IMR-90 (cell line): ENCODE measurements around the gene MAPK1. TPM values are rescaled to one million over a fixed set of nuclear protein-coding genes. Genes with fewer than 3 reads are reported as not detected.

ENCODE experiments used
- ATAC-seq: fragments of 200-7000 bp; cut with Tn5 transposase; 2 replicates; pipeline ENCODE4 v1.9.1; 2020; ENCODE audit warnings: low read depth, mild to moderate bottlenecking, moderate library complexity
- BruUV-seq: library from RNA; stranded (reverse); fragments of 400-500 nt; replicated peaks from 2 replicates; lab custom pipeline; 2021; lab: Mats Ljungman, UMichigan
- CTCF ChIA-PET: fragments of 300-600 bp; formaldehyde crosslinking; extraction: SDS; loops from one replicate; lab custom pipeline; 2021; ENCODE audit warnings: antibody characterized with exemption; lab: Yijun Ruan, JAX
- POLR2A ChIA-PET: fragments of 300-600 bp; sonication (Branson Sonifier 250); formaldehyde crosslinking; loops from one replicate; lab custom pipeline; 2022; ENCODE audit warnings: antibody characterized with exemption; ENCODE audit not compliant: unreplicated experiment; lab: Charles Lee
- DNase-seq: peaks from one replicate; pipeline ENCODE4 v3.0.0; 2013
- H2AFZ ChIP-seq: replicated peaks from 2 replicates; pipeline ENCODE3; 2013; ENCODE audit warnings: low read length, mild to moderate bottlenecking; ENCODE audit not compliant: poor library complexity
- H2AK5ac ChIP-seq: 2 replicates; pipeline ENCODE4 v1.6.1; 2013; ENCODE audit warnings: low read depth, low read length, inconsistent platforms
- H2AK9ac ChIP-seq: replicated peaks from 2 replicates; pipeline ENCODE3; 2013; ENCODE audit warnings: mild to moderate bottlenecking, low read depth, low read length, moderate library complexity; ENCODE audit not compliant: poor library complexity
- H2BK120ac ChIP-seq: 2 replicates; pipeline ENCODE4 v1.6.1; 2013; ENCODE audit warnings: low read depth, low read length, inconsistent platforms
- H2BK15ac ChIP-seq: 3 replicates; pipeline ENCODE4 v1.6.1; 2013; ENCODE audit warnings: low read depth, low read length, inconsistent platforms
- H2BK20ac ChIP-seq: 2 replicates; pipeline ENCODE4 v1.6.1; 2013; ENCODE audit warnings: low read depth, mild to moderate bottlenecking, inconsistent platforms, low read length, moderate library complexity
- H2BK5ac ChIP-seq: 2 replicates; pipeline ENCODE4 v1.6.1; 2013; ENCODE audit warnings: mild to moderate bottlenecking, low read depth, low read length, inconsistent platforms; ENCODE audit not compliant: poor library complexity, severe bottlenecking
- H3K14ac ChIP-seq: replicated peaks from 2 replicates; pipeline ENCODE4 v1.6.1; 2013; ENCODE audit warnings: low read depth, low read length, inconsistent platforms
- H3K18ac ChIP-seq: 2 replicates; pipeline ENCODE4 v1.6.1; 2013; ENCODE audit warnings: low read depth, low read length, control low read depth
- H3K23ac ChIP-seq: 2 replicates; pipeline ENCODE4 v1.6.1; 2013; ENCODE audit warnings: low read depth, low read length, inconsistent platforms
- H3K27ac ChIP-seq: 2 replicates; pipeline ENCODE4 v1.5.1; 2013; ENCODE audit warnings: mild to moderate bottlenecking, control low read depth, low read length; ENCODE audit not compliant: insufficient read depth
- H3K27me3 ChIP-seq: 2 replicates; pipeline ENCODE4 v1.6.1; 2013; ENCODE audit warnings: low read length; ENCODE audit not compliant: control insufficient read depth, insufficient read depth
- H3K36me3 ChIP-seq: 2 replicates; pipeline ENCODE4 v1.6.1; 2013; ENCODE audit warnings: low read length, mixed read lengths; ENCODE audit not compliant: control insufficient read depth, insufficient read depth
- H3K4ac ChIP-seq: 2 replicates; pipeline ENCODE4 v1.6.1; 2013; ENCODE audit warnings: low read depth, low read length, inconsistent platforms
- H3K4me1 ChIP-seq: 2 replicates; pipeline ENCODE4 v1.6.1; 2013; ENCODE audit warnings: low read length, mixed read lengths; ENCODE audit not compliant: control insufficient read depth, insufficient read depth
- H3K4me2 ChIP-seq: 2 replicates; pipeline ENCODE4 v1.6.1; 2013; ENCODE audit warnings: low read depth, mild to moderate bottlenecking, control low read depth, low read length, moderate library complexity
- H3K4me3 ChIP-seq: 2 replicates; pipeline ENCODE4 v1.5.1; 2013; ENCODE audit warnings: low read depth, mild to moderate bottlenecking, control low read depth, low read length, moderate library complexity; ENCODE audit not compliant: insufficient read depth
- H3K56ac ChIP-seq: 2 replicates; pipeline ENCODE4 v1.6.1; 2013; ENCODE audit warnings: low read length, inconsistent platforms; ENCODE audit not compliant: insufficient read depth; ENCODE audit errors: extremely low read depth
- H3K79me1 ChIP-seq, 2 experiments: 2 replicates each; pipeline ENCODE4 v1.6.1; 2013; ENCODE audit warnings: low read length in 2 of 2, inconsistent platforms in 1 of 2, low read depth in 1 of 2
- H3K9ac ChIP-seq: 2 replicates; pipeline ENCODE4 v1.6.1; 2013; ENCODE audit warnings: low read depth, low read length, control low read depth
- H3K9me1 ChIP-seq: 2 replicates; pipeline ENCODE4 v1.6.1; 2013; ENCODE audit warnings: low read length, inconsistent platforms; ENCODE audit not compliant: insufficient read depth
- H3K9me3 ChIP-seq: 2 replicates; pipeline ENCODE4 v1.6.1; 2013; ENCODE audit warnings: low read length; ENCODE audit not compliant: control insufficient read depth, insufficient read depth
- H4K20me1 ChIP-seq: 2 replicates; pipeline ENCODE4 v1.6.1; 2013; ENCODE audit warnings: low read length, inconsistent platforms; ENCODE audit not compliant: insufficient read depth
- H4K5ac ChIP-seq: 2 replicates; pipeline ENCODE4 v1.6.1; 2013; ENCODE audit warnings: mild to moderate bottlenecking, low read depth, low read length, control low read depth
- H4K8ac ChIP-seq, 2 experiments: 2 replicates each; pipeline ENCODE4 v1.6.1; 2013; ENCODE audit warnings: low read depth in 2 of 2, low read length in 2 of 2, control low read depth in 1 of 2, inconsistent platforms in 1 of 2
- H4K91ac ChIP-seq: 2 replicates; pipeline ENCODE4 v1.6.1; 2013; ENCODE audit warnings: low read depth, low read length, inconsistent platforms; ENCODE audit not compliant: insufficient read depth
- BHLHE40 ChIP-seq: fragments of 150-350 bp; IDR thresholded peaks from 2 replicates; pipeline ENCODE4 v1.6.1; 2016; ENCODE audit warnings: mild to moderate bottlenecking, low read depth, low read length
- CEBPB ChIP-seq: IDR thresholded peaks from 2 replicates; pipeline ENCODE4 v1.6.1; 2012; ENCODE audit warnings: low read depth, low read length, improper control_type of control experiment
- CHD1 ChIP-seq: IDR thresholded peaks from 2 replicates; pipeline ENCODE4 v1.6.1; 2012; ENCODE audit warnings: low read depth, low read length, improper control_type of control experiment
- CTCF ChIP-seq: conservative IDR thresholded peaks from 2 replicates; pipeline ENCODE4 v1.5.1; 2012; ENCODE audit warnings: mild to moderate bottlenecking, low read depth, low read length, improper control_type of control experiment
- ELK1 ChIP-seq: fragments of 150-350 bp; IDR thresholded peaks from 2 replicates; pipeline ENCODE4 v1.6.1; 2016; ENCODE audit warnings: low read depth, mild to moderate bottlenecking, low read length, moderate library complexity, borderline replicate concordance
- FOS ChIP-seq: fragments of 150-350 bp; IDR thresholded peaks from 2 replicates; pipeline ENCODE4 v1.6.1; 2016; ENCODE audit warnings: low read depth, low read length
- MAFK ChIP-seq: IDR thresholded peaks from 2 replicates; pipeline ENCODE4 v1.6.1; 2012; ENCODE audit warnings: low read depth, low read length, improper control_type of control experiment
- MAZ ChIP-seq: IDR thresholded peaks from 2 replicates; pipeline ENCODE4 v1.6.1; 2012; ENCODE audit warnings: low read depth, mild to moderate bottlenecking, low read length, improper control_type of control experiment, moderate library complexity, borderline replicate concordance
- MXI1 ChIP-seq: IDR thresholded peaks from 2 replicates; pipeline ENCODE4 v1.6.1; 2012; ENCODE audit warnings: low read depth, mild to moderate bottlenecking, low read length, moderate library complexity, borderline replicate concordance
- NFE2L2 ChIP-seq: fragments of 150-350 bp; IDR thresholded peaks from 2 replicates; pipeline ENCODE4 v1.6.1; 2016; ENCODE audit warnings: low read depth, mild to moderate bottlenecking, low read length
- POLR2A ChIP-seq: IDR thresholded peaks from 2 replicates; pipeline ENCODE4 v1.6.1; 2012; ENCODE audit warnings: mild to moderate bottlenecking, low read depth, low read length
- RAD21 ChIP-seq: IDR thresholded peaks from 2 replicates; pipeline ENCODE4 v1.6.1; 2012; ENCODE audit warnings: low read length, improper control_type of control experiment
- RCOR1 ChIP-seq: IDR thresholded peaks from 2 replicates; pipeline ENCODE4 v1.6.1; 2012; ENCODE audit warnings: mild to moderate bottlenecking, low read length, improper control_type of control experiment; ENCODE audit not compliant: insufficient replicate concordance
- RFX5 ChIP-seq: IDR thresholded peaks from 2 replicates; pipeline ENCODE4 v1.8.0; 2012; ENCODE audit warnings: low read depth, mild to moderate bottlenecking, low read length, moderate library complexity
- SMC3 ChIP-seq: fragments of 150-350 bp; IDR thresholded peaks from 2 replicates; pipeline ENCODE4 v1.6.1; 2016; ENCODE audit warnings: low read depth, mild to moderate bottlenecking, antibody characterized with exemption, low read length, moderate library complexity
- USF2 ChIP-seq: fragments of 150-350 bp; IDR thresholded peaks from 2 replicates; pipeline ENCODE4 v1.6.1; 2017; ENCODE audit warnings: mild to moderate bottlenecking, antibody characterized with exemption, low read length, low read depth
- dilution Hi-C: fragments of 300-500 bp; cut with HindIII; formaldehyde crosslinking; loops from one replicate; pipeline ENCODE4 v1.14.3; 2018; ENCODE audit warnings: low sequenced_read_pairs; ENCODE audit not compliant: unreplicated experiment
- in situ Hi-C: fragments of 300-500 bp; cut with MboI; formaldehyde crosslinking; loops from 3 replicates; pipeline ENCODE4 v1.14.3; 2019; ENCODE audit warnings: low sequenced_read_pairs, inconsistent platforms, mixed read lengths
- intact Hi-C: fragments of 100-400 bp; cut with micrococcal nuclease; formaldehyde crosslinking; loops from 2 replicates; pipeline ENCODE4 v1.10.0; 2022
- polyA plus RNA-seq, 3 experiments: library from polyadenylated mRNA; depleted of rRNA; stranded (reverse); fragments of >200 nt; gene quantifications; 2 replicates each; pipeline ENCODE4 v1.2.3, GENCODE V29; 2012; ENCODE audit warnings: low replicate concordance in 1 of 3
- total RNA-seq: library from RNA; depleted of rRNA; stranded (reverse); fragments of >200 nt; gene quantifications from 2 replicates; pipeline ENCODE4 v1.2.3, GENCODE V29; 2012

MAPK1 gene
- total and polyA plus RNA-seq, 2 of the 4 experiments (the other 2 are of a cell fraction): 41.0 to 51.3 TPM

- ATAC-seq: no peak
Observed at GRCh38 chr22:21887841-21888240, 20.4 kb upstream of the MAPK1 start.

More at GRCh38 chr22:21887841-21888240, 20.4 kb upstream of the MAPK1 start:
- no peak overlapping the region for H4K5ac ChIP-seq
- H2BK20ac ChIP-seq: no peak overlapping the region
- H2AFZ ChIP-seq: no peak overlapping the region
- no peak overlapping the region for H3K14ac ChIP-seq
- no peak overlapping the region for H3K4ac ChIP-seq
- H3K9me3 ChIP-seq: no peaks in the 10 kb centered on the region
- no peak overlapping the region for H2BK5ac ChIP-seq
- no peak overlapping the region for H3K27ac ChIP-seq
- BruUV-seq: no TSS peak
- H3K4me3 ChIP-seq: no peak overlapping the region
- no peak overlapping the region for H3K4me2 ChIP-seq
- no peak overlapping the region for H4K91ac ChIP-seq
- intact Hi-C loops (no loop called here), dilution Hi-C loops (no loop called here), in situ Hi-C loops (no loop called here)
- no peaks in the 10 kb centered on the region for H3K79me1 ChIP-seq
- H3K36me3 ChIP-seq: no peaks in the 10 kb centered on the region
- no peak overlapping the region for H3K9ac ChIP-seq
- no peak overlapping the region for H3K56ac ChIP-seq
- no peak for DNase-seq
- H4K20me1 ChIP-seq: no peaks in the 10 kb centered on the region
- H3K4me1 ChIP-seq: peaks cover 2% of the 10 kb centered on the region; the same call in 1 of the 2 replicates
- no peak overlapping the region for H2AK9ac ChIP-seq
- TF ChIP-seq ELK1: no peak
- no peak for TF ChIP-seq RFX5
- TF ChIP-seq SMC3: no peak
- TF ChIP-seq MXI1: no peak
- no peak for TF ChIP-seq CHD1
- TF ChIP-seq MAFK: no peak
- no peak for TF ChIP-seq CTCF
- TF ChIP-seq RAD21: no peak
- no peak for TF ChIP-seq FOS
- no peak for TF ChIP-seq POLR2A
- no peak for TF ChIP-seq RCOR1
- TF ChIP-seq CEBPB: no peak
- no peak for TF ChIP-seq BHLHE40
- no peak for TF ChIP-seq MAZ
- no peak for TF ChIP-seq NFE2L2
- TF ChIP-seq USF2: no peak
- ChIA-PET CTCF (no interaction called here), POLR2A (no interaction called here)
- no peak overlapping the region for H2BK15ac ChIP-seq
- H3K23ac ChIP-seq: no peak overlapping the region
- no peaks in the 10 kb centered on the region for H3K27me3 ChIP-seq
- no peak overlapping the region for H2BK120ac ChIP-seq
- no peaks in the 10 kb centered on the region for H3K9me1 ChIP-seq
- no peak overlapping the region for H4K8ac ChIP-seq
- no peak overlapping the region for H2AK5ac ChIP-seq
- H3K18ac ChIP-seq: no peak overlapping the region
